H7 (cell line): ENCODE data around the gene TGFBR2. TPM values are rescaled to one million over a fixed set of nuclear protein-coding genes. Genes with fewer than 3 reads are reported as not detected.

Experiments used
- DNase-seq: peaks from one replicate; pipeline ENCODE4 v3.0.0; 2012
- H3K27me3 ChIP-seq: 2 replicates; pipeline ENCODE4 v1.6.0; 2011; ENCODE audit warnings: mild to moderate bottlenecking, low read length; ENCODE audit not compliant: control insufficient read depth, insufficient read depth
- H3K36me3 ChIP-seq: replicated peaks from 2 replicates; pipeline ENCODE4 v1.5.1; 2011; ENCODE audit warnings: low read length; ENCODE audit not compliant: control insufficient read depth, insufficient read depth
- H3K4me3 ChIP-seq: 2 replicates; pipeline ENCODE4 v1.5.1; 2011; ENCODE audit warnings: low read depth, mild to moderate bottlenecking, control low read depth, low read length, moderate library complexity; ENCODE audit not compliant: insufficient read depth
- total RNA-seq: library from RNA; depleted of rRNA; stranded (reverse); fragments of >200 nt; shearing (Covaris generic); gene quantifications from 2 replicates; pipeline ENCODE4 v1.2.3, GENCODE V29; 2014; rRNA removed

TGFBR2 gene
- total RNA-seq, result 4.3 and 6.4 TPM in 2 replicates

GRCh38 chr3:30606301-30607031 is at the start of gene TGFBR2:
TSS of gene TGFBR2 (plus strand) at chr3:30606601. CDS start at chr3:30606884, 283 bp downstream.
- peak; percentile 81 for DNase-seq
- H3K27me3 ChIP-seq, result no peaks in the 10 kb centered on the region
- H3K36me3 ChIP-seq, result no peaks in the 10 kb centered on the region
- H3K4me3 ChIP-seq, result peak within 1 kb of the TSS; percentile 83

DNA sequence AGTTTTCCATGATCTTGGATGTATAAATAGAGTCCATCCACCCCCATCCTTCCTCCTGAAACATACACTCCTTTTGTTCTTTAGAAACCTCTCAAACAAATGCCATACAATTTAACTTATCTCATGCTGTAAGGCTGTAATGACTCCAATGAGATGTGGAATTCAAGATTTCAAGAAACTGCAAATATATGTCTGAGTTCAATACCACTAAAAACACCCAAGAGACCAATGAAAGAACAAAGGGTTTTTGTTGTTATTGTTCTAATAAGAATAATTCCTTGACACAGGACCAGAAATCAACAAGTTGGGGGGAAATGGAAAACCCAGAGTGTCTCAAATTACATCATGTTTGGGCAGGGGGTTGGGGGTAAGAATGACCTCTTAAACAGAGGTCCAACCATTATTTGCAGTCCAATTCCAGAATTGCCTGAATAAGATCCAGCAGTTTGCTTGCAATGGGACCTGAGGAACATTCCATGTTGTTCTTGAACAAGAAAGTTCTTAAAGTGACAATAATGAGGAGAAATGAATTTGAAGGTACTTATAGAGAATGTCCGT is 48.6 kb upstream of the TGFBR2 start:
- no peak overlapping the region for H3K4me3 ChIP-seq

GRCh38 chr3:30563956-30564355 is 42.4 kb upstream of the TGFBR2 start:
- Histone ChIP-seq H3K27me3 (no peaks in the 10 kb centered on the region), H3K36me3 (no peaks in the 10 kb centered on the region), H3K4me3 (no peak overlapping the region)
- DNase-seq, result no peak

More for the DNA sequence above, 48.6 kb upstream of the TGFBR2 start:
- H3K36me3 ChIP-seq, result no peaks in the 10 kb centered on the region
- no peaks in the 10 kb centered on the region for H3K27me3 ChIP-seq
- no peak for DNase-seq

- no peak overlapping the region for H3K4me3 ChIP-seq
- no peaks in the 10 kb centered on the region for H3K36me3 ChIP-seq
- no peak for DNase-seq
- no peaks in the 10 kb centered on the region for H3K27me3 ChIP-seq
Observed at GRCh38 chr3:30567139-30567753, 39.2 kb upstream of the TGFBR2 start.

- Histone ChIP-seq H3K36me3 (no peaks in the 10 kb centered on the region), H3K4me3 (no peak overlapping the region), H3K27me3 (no peaks in the 10 kb centered on the region)
- DNase-seq, result no peak
Observed at GRCh38 chr3:30576946-30577345, 29.5 kb upstream of the TGFBR2 start.

DNA sequence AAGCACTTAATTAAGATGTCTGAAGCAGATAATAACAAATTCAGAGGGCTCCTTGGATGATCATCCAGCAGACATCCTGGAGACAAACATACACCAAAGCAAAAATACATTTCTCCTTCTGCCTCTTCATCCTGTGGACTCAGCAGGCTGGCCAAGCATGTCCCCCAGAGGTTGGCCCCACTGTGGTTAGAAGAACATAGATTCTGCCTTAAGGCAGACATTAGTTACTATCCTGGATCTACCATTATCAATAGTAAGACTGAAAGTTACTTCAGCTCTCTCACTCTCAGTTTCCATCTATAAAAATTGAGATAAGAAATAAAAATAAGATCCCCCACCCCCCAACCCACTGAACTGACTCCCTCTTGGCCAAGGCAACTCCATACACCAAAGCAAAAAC is 28.6 kb upstream of the TGFBR2 start:
- H3K27me3 ChIP-seq, result no peaks in the 10 kb centered on the region

DNA sequence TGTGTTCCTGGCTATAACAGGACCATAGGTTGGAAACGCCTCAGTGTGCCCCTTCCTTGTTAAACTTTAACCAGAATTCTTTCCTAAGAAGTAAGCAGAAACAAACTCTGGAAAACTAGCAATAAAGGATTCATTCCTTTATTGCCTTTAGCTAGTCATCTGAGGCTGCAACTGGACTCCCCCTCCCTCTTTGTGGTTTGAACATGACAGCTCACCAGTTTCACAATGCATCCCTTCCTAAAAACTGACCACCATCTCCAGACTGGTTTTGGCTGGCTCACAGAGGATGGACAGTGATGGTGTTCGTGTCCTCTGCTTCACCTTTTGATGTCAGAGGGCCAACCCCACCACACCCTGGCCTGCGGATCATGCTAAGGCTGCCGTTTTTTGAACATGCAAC is 27.9 kb upstream of the TGFBR2 start:
- Histone ChIP-seq H3K27me3 (no peaks in the 10 kb centered on the region), H3K4me3 (no peak overlapping the region), H3K36me3 (no peaks in the 10 kb centered on the region)
- DNase-seq, result no peak

More for the DNA sequence above, 28.6 kb upstream of the TGFBR2 start:
- Histone ChIP-seq H3K4me3 (no peak overlapping the region), H3K36me3 (no peaks in the 10 kb centered on the region)
- DNase-seq, result no peak

DNA sequence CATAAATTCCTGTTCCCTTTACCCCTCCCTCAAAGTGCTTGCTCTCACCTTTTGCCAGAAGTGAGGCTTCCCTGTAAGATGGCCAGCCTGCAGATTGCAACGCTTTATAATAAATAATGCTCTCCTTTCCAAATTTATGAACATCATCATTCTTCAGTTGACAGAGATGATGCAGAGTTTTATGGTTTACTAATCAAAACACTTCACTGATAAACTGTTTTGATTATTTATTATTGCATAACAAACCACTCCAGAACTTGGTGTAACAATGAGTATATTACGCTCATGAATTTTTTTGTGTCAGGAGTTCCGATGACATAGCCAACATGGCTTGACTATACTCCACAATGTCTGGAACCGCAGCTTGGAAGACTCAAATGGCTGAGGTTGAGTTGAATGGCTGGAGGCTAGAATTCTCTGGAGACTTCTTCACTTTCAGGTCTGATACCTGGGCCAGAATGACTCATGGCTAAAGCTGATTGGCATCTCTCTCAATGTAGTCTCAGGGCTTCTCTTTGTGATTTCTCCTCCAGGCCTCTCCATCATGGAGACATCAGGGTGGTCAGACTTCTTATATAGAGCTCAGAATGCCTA is 27.3 kb upstream of the TGFBR2 start:
- Histone ChIP-seq H3K4me3 (no peak overlapping the region), H3K36me3 (no peaks in the 10 kb centered on the region), H3K27me3 (no peaks in the 10 kb centered on the region)
- DNase-seq, result no peak

GRCh38 chr3:30581067-30581585 is 25.3 kb upstream of the TGFBR2 start:
- no peaks in the 10 kb centered on the region for H3K27me3 ChIP-seq
- H3K36me3 ChIP-seq, result no peaks in the 10 kb centered on the region
- no peak overlapping the region for H3K4me3 ChIP-seq
- no peak for DNase-seq

GRCh38 chr3:30581982-30582381 is 24.4 kb upstream of the TGFBR2 start:
- Histone ChIP-seq H3K36me3 (no peaks in the 10 kb centered on the region), H3K27me3 (no peaks in the 10 kb centered on the region), H3K4me3 (no peak overlapping the region)
- no peak for DNase-seq

DNA sequence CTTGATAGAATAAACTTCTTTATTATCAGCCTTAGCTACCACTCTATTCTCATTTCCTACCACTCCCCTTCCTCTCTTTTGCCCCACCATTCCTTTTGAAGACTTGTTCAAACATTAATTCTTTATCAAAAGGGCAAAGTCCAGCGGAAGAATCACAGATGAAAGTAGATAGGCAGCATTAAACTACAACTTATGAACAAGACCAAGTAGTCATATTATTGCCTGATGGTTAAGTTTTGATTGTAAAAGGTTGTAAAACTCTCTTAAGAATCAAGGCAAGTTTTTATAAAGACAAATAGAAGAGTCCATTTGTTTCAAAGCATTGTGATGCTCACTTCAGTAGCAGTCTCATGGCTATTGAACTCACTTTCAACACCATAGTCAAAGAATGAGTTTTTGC is 22.4 kb upstream of the TGFBR2 start:
- H3K36me3 ChIP-seq, result no peaks in the 10 kb centered on the region
- H3K27me3 ChIP-seq, result no peaks in the 10 kb centered on the region
- DNase-seq, result no peak
- H3K4me3 ChIP-seq, result no peak overlapping the region

GRCh38 chr3:30585654-30586053 is 20.7 kb upstream of the TGFBR2 start:
- Histone ChIP-seq H3K27me3 (no peaks in the 10 kb centered on the region), H3K4me3 (no peak overlapping the region), H3K36me3 (no peaks in the 10 kb centered on the region)
- no peak for DNase-seq

DNA sequence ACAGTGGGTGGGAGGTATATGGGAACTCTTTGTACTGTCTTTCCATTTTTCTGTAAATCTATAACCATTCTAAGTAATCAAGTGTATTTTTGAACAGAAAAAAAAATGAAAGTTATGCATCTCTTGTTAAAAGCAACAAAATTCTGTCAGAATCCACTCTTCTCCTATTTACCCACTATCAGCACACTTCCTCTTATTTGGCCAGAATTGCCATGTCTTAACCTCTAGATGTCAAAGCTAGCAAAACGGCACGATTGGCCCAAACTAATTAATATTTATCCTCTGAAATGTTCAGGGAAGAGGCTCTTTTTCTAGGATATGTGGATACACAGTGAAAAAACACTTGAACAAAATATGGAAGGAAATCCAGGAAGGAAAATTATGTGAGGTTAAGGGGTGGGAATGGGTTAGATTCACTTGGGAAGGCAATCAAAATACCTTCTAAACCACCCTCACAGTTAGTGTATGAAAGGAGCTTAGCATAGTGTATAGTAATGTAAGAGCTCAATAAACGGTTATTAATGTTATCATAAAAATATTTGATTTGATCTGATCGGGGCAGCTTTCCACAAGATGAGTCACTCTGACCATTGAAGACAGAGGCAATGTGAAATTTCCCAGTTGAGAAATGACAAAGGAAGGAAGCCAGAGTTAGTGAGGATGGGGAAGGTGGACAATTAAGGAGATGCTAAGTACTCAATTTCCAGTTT is 20.1 kb upstream of the TGFBR2 start:
- H3K36me3 ChIP-seq, result no peaks in the 10 kb centered on the region
- no peak overlapping the region for H3K4me3 ChIP-seq

DNA sequence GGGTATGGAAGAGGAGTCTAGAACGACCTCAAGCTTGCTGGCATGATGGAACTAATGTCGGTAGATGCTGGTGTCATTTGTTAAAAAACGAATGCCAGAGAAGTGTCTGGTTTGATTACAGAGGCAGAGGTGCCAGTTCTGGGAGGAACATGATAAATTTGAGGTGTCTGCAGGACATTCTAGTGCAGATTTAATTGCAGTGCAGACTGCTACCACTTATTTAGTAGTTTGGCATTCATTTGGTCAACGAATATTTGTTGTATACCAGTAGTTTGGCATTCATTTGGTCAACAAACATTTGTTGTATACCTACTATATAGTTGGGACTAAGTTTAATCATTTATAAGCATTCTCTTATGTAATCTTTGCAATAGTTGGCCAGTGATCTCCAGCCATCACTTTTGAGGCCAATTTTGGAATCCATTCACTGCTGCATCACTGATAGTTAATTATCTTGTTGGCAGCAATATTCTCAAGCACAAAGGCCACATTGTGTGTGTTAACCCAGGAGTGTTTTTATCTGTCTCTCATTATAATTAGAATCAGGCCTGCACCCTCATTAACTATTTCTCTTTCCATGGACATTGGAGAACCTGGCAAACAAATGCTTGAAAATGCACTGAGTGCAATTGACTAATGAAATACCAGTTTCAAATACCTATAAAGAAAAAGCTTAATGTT is 19.5 kb upstream of the TGFBR2 start:
- DNase-seq, result no peak
- Histone ChIP-seq H3K27me3 (no peaks in the 10 kb centered on the region), H3K4me3 (no peak overlapping the region), H3K36me3 (no peaks in the 10 kb centered on the region)

More for the DNA sequence above, 20.1 kb upstream of the TGFBR2 start:
- no peaks in the 10 kb centered on the region for H3K27me3 ChIP-seq
- DNase-seq, result no peak
